Measurements from ENCODE around the gene CLASRP. TPM values are rescaled to one million over a fixed set of nuclear protein-coding genes. Genes with fewer than 3 reads are reported as not detected.
"Not testable (repeated sequence)": the region's sequence is repeated elsewhere in the genome, so short reads cannot be mapped to it uniquely, and the experiment has no call there.

The CLASRP gene
- total RNA-seq, 1 donor from 2014 or later = 11.0 TPM

DNA sequence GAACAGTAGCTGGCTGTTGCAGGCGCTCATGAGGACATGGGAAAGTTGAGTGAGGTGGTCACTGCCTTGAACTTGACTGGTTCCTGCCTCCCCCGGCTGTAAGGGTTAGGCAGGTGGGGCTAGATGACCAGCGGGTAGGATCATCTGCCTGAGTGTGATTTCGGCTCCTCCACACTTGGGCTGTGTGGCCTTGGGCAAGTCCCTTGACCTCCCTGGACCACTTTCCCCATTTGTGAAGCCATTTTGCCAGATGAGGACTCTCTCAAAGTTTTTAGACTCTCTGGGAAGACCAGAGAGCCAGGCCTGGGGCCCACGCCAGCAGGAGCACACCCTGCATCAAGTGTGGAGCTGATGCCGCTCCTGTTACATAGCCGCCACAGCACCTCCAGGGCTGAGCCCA, 63.6 kb downstream of the CLASRP start:
- DNase-seq (ENCODE audit: low read depth, low spot score) = no peak

DNA sequence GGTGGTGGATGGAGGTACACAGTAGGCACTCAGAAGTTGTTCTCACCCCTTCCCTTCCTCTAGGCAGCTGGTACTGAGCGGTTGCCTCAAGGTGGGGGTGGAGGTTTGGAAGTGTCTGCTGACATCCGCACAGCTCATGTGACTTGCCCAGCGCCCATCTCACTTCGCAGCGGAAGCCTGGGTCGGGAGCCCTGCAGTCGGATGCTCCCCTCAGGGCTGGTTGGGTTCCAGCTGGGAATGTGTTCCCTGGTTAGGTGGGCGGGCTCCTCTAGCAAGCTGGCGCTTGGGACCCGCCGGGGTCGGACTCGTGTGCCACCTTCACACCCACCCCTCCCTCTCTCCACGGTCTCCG, 64.3 kb downstream of the CLASRP start:
- DNase-seq (ENCODE audit: low read depth, low spot score) = no peak

- DNase-seq (ENCODE audit: low read depth, low spot score) = no peak
Measured at GRCh38 chr19:45103508-45104319, 64.9 kb downstream of the CLASRP start.

- DNase-seq (ENCODE audit: low read depth, low spot score) = no peak
Measured at GRCh38 chr19:45104658-45105349, 66.0 kb downstream of the CLASRP start.

GRCh38 chr19:45106363-45106762, 67.5 kb downstream of the CLASRP start:
- DNase-seq (ENCODE audit: low read depth, low spot score) = not testable (repeated sequence)

- DNase-seq (ENCODE audit: low read depth, low spot score) = no peak
Measured at GRCh38 chr19:45107621-45108150, 68.8 kb downstream of the CLASRP start.

DNA sequence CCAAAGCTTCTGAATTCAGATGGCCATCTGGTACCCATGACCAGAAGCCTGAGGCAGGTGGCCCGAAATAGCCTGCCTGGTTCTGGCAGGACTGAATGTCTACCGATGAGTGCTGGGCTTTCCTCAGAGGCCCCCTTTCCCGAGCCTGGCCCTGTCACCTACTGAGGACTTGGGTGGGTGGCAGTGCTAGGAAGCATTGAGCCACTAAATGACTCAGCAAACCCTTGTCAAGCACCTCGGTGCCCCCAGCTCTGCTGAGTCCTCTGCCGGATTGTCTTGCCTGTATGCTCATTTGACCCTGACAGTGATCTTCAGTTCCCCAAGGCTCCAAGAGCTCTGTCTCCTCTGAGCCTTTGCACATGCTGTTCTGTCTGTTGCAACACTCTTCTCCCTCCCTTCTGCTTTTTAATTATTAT, 72.0 kb downstream of the CLASRP start:
- DNase-seq (ENCODE audit: low read depth, low spot score) = no peak

DNA sequence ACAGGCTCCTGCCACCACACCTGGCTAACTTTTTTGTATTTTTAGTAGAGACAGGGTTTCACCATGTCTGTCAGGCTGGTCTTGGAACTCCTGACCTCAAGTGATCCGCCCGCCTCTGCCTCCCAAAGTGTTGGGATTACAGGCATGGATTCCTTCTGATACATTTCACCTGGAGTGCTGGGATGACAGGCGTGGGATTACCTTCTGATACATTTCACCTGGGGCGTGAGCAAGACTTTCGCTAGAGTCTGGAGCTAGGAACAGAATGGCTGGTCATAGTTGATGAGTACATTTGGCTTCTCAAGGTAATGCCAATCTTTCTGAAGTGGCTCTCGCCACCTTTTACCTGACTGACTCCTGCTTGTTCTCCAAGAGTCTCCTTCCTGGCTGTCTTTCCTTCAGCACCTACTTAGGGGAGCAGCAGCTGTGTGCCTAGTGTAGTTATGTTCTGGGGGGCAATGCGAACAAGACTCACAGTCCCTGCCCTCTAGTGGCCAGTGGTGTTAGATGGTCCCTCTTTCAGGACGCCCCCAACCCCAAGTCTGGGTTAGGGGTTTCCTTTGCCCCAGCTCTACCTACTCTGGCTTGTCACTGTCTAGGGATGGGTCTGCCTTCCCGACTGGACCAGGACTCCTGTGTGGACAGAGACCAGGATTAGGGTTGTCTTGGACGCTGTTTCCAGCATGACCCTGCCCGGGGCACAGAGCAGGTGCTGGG, 73.4 kb downstream of the CLASRP start:
- no peak for DNase-seq (ENCODE audit: low read depth, low spot score)

DNA sequence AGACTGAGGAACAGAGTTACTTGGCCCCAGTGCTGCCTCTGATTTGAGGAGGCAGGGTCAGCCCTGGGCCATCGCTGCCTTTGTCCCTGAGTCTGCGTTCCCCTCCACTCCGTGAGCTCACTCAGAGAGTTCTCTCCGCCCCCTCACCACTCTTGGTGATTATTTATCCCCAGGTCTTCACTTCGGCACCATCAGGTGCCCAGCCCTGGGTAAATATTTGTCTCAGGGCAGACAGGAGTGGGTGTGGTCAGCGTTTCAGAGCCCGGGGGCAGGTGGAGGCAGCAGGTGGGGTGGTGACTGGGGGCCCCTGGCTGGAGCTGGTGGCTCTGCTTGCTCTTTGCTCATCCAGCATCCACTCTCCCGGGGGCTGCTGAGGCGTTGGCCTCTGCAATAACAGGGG, 74.8 kb downstream of the CLASRP start:
- no peak for DNase-seq (ENCODE audit: low read depth, low spot score)

- no peak for DNase-seq (ENCODE audit: low read depth, low spot score)
Measured at GRCh38 chr19:45114116-45114515, 75.3 kb downstream of the CLASRP start.

GRCh38 chr19:45115809-45116615, 77.2 kb downstream of the CLASRP start:
- DNase-seq (ENCODE audit: low read depth, low spot score) = no peak

DNA sequence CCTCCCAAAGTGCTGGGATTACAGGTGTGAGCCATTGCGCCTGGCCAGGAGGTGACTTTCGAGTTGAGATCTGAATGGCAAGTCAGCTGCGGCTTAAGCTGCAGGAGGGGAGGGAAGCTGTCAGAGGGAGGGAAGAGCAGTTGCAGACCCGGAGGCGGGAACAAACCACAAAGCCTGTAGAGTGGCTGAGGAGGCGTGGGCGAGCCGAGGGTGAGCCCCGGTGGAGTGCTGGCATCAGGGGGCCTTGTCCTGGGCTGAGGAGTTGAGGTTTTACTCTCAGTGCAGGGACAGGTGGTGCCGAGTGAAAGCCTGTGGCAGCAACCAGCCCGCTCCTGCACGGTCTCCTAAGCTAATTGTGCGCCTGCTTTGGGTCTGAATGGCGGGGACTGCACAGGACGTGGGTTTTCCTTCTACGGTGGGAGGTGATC, 78.3 kb downstream of the CLASRP start:
- DNase-seq (ENCODE audit: low read depth, low spot score) = no peak

GRCh38 chr19:45117671-45118070, 78.8 kb downstream of the CLASRP start:
- no peak for DNase-seq (ENCODE audit: low read depth, low spot score)

- DNase-seq (ENCODE audit: low read depth, low spot score) = no peak
Measured at GRCh38 chr19:45118106-45118505, 79.3 kb downstream of the CLASRP start.

GRCh38 chr19:45118591-45119355, 79.9 kb downstream of the CLASRP start:
- DNase-seq (ENCODE audit: low read depth, low spot score) = not testable (repeated sequence)

DNA sequence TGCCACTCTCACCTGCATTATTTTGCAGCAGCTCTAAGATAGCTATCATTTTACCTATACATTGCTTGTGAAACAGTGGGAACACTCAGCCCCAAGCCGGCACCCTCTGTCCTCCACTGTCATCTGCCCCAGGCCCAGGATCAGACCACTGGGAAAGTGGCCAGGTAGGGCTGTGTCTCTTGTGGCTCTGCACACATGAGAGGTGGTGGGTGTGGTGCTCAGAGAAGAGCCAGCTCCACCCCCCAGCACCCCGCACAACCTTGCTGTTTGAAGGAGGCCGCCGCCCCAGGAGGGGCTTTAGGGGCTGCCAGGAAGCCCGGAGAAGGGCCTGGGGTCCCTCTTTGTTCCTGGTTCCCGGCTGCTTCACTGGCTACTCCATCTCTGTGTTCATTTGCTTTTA, 80.7 kb downstream of the CLASRP start:
- DNase-seq (ENCODE audit: low read depth, low spot score) = no peak
